ENCODE data around the gene CYB561.

GRCh38 chr17:63387656-63388340 lies 58.3 kb downstream of the CYB561 start:
- TF ChIP-seq CTCF (conservative IDR thresholded peaks at IDR 0.05; ENCODE audit: low read depth, low read length) (no peak), BHLHE40 (IDR thresholded peaks at IDR 0.05; ENCODE audit: low read depth, low read length) (no peak), CHD1 (IDR thresholded peaks at IDR 0.05; ENCODE audit: low read depth, low read length) (no peak), RCOR1 (IDR thresholded peaks at IDR 0.05; ENCODE audit: insufficient replicate concordance, low read length) (no peak), RAD21 (IDR thresholded peaks at IDR 0.05; ENCODE audit: low read length) (no peak), RFX5 (IDR thresholded peaks at IDR 0.05; ENCODE audit: low read depth, low read length) (no peak), ELK1 (IDR thresholded peaks at IDR 0.05; ENCODE audit: borderline replicate concordance, low read depth, low read length) (no peak), POLR2A (IDR thresholded peaks at IDR 0.05; ENCODE audit: low read depth, low read length) (no peak), SMC3 (IDR thresholded peaks at IDR 0.05; ENCODE audit: low read depth, low read length) (no peak), MAFK (IDR thresholded peaks at IDR 0.05; ENCODE audit: low read depth, low read length) (no peak), FOS (IDR thresholded peaks at IDR 0.05; ENCODE audit: low read depth, low read length) (no peak), USF2 (IDR thresholded peaks at IDR 0.05; ENCODE audit: low read depth, low read length) (no peak), MXI1 (IDR thresholded peaks at IDR 0.05; ENCODE audit: borderline replicate concordance, low read depth, low read length) (no peak), NFE2L2 (IDR thresholded peaks at IDR 0.05; ENCODE audit: low read depth, low read length) (no peak)

All from IMR-90 (cell line).